Measurements from ENCODE around the gene CERS4.

DNA sequence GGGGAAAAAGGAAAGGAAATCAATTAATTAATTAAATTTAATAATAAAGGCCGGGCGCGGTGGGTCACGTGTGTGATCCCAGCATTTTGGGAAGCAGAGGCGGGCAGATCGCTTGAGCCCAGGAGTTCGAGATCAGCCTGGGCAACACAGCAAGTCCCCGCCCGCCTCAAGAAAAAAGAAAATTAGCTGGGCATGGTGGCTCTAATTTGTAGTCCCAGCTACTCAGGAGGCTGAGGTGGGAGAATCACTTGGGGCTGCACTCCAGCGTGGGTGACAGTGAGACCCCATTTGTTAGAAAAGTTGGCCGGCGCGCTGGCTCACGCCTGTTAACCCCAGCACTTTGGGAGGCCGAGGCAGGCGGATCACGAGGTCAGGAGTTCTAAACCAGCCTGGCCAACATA, 99.7 kb downstream of the CERS4 start:
- no peak for TF ChIP-seq POLR2A (IDR thresholded peaks at IDR 0.05; ENCODE audit: low read depth, low read length)
- TF ChIP-seq, protein P1, sequence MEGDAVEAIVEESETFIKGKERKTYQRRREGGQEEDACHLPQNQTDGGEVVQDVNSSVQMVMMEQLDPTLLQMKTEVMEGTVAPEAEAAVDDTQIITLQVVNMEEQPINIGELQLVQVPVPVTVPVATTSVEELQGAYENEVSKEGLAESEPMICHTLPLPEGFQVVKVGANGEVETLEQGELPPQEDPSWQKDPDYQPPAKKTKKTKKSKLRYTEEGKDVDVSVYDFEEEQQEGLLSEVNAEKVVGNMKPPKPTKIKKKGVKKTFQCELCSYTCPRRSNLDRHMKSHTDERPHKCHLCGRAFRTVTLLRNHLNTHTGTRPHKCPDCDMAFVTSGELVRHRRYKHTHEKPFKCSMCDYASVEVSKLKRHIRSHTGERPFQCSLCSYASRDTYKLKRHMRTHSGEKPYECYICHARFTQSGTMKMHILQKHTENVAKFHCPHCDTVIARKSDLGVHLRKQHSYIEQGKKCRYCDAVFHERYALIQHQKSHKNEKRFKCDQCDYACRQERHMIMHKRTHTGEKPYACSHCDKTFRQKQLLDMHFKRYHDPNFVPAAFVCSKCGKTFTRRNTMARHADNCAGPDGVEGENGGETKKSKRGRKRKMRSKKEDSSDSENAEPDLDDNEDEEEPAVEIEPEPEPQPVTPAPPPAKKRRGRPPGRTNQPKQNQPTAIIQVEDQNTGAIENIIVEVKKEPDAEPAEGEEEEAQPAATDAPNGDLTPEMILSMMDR (IDR thresholded peaks at IDR 0.05; ENCODE audit: extremely low read depth in 1 of 2, insufficient read depth in 1 of 2, low read depth in 1 of 2, low read length in 2 of 2), result no peak
- no peak for TF ChIP-seq JUN (IDR thresholded peaks at IDR 0.05; ENCODE audit: borderline replicate concordance, insufficient read depth, insufficient read length, low read depth)
- no peak for TF ChIP-seq POLR2AphosphoS5 (IDR thresholded peaks at IDR 0.05; ENCODE audit: insufficient read depth, low read depth, low read length)
